GM12878 (cell line): Measurements from ENCODE around the gene RRP1B. TPM values are rescaled to one million over a fixed set of nuclear protein-coding genes. Genes with fewer than 3 reads are reported as not detected.

Experiments
- ATAC-seq: fragments of 200-7000 bp; cut with Tn5 transposase; 3 replicates; pipeline ENCODE4 v1.9.1; 2020; ENCODE audit warnings: mild to moderate bottlenecking, moderate library complexity
- BruUV-seq: library from RNA; stranded (reverse); fragments of 400-500 nt; replicated peaks from 2 replicates; lab custom pipeline; 2021; lab: Mats Ljungman, UMichigan
- CTCF ChIA-PET: fragments of 300-600 bp; sonication (Branson Sonifier 250); formaldehyde crosslinking; extraction: SDS; loops from one replicate; lab custom pipeline; 2021; ENCODE audit warnings: inconsistent platforms; lab: Yijun Ruan, JAX
- POLR2A ChIA-PET: fragments of 350-600 bp; formaldehyde crosslinking; extraction: SDS; loops from one replicate; lab custom pipeline; 2021; ENCODE audit warnings: inconsistent platforms; lab: Charles Lee
- RAD21 ChIA-PET: fragments of 300-600 bp; sonication (Branson Sonifier 250); formaldehyde crosslinking; loops from one replicate; lab custom pipeline; 2023; ENCODE audit warnings: antibody characterized with exemption; ENCODE audit not compliant: unreplicated experiment; lab: Charles Lee
- SMC1A ChIA-PET: fragments of 300-600 bp; sonication (Branson Sonifier 250); formaldehyde crosslinking; loops from one replicate; lab custom pipeline; 2023; ENCODE audit not compliant: unreplicated experiment, uncharacterized antibody; lab: Charles Lee
- DNase-seq: peaks from one replicate; pipeline ENCODE4 v3.0.0-alpha.2; 2011; ENCODE audit warnings: low read depth, low spot score
- FAIRE-seq: peaks from 3 replicates; lab custom pipeline; 2011; peaks lifted over from hg19 to GRCh38; lab: Jason Lieb, UNC
- H2AFZ ChIP-seq: 2 replicates; pipeline ENCODE4 v1.6.0; 2011; ENCODE audit warnings: low read depth, low read length, control low read depth; ENCODE audit not compliant: control insufficient read depth
- H3K27ac ChIP-seq: 2 replicates; pipeline ENCODE4 v1.5.1; 2011; ENCODE audit warnings: control low read depth; ENCODE audit not compliant: control insufficient read depth, insufficient read depth
- H3K27me3 ChIP-seq, 2 experiments: replicated peaks in 1 of 2; 2 replicates each; pipeline versions ENCODE4 v1.6.0 to v1.6.1; 2011; ENCODE audit warnings: low read length in 1 of 2; ENCODE audit not compliant: control insufficient read depth in 2 of 2, insufficient read depth in 2 of 2
- H3K36me3 ChIP-seq, 2 experiments: 2 replicates each; pipeline ENCODE4 v1.5.1; 2011; ENCODE audit warnings: low read length in 1 of 2; ENCODE audit not compliant: control insufficient read depth in 2 of 2, insufficient read depth in 2 of 2
- H3K4me1 ChIP-seq: 2 replicates; pipeline ENCODE4 v1.6.1; 2011; ENCODE audit warnings: mild to moderate bottlenecking, low read length, moderate library complexity, mixed read lengths; ENCODE audit not compliant: control insufficient read depth, insufficient read depth
- H3K4me2 ChIP-seq: 2 replicates; pipeline ENCODE4 v1.6.0; 2011; ENCODE audit warnings: control low read depth; ENCODE audit not compliant: control insufficient read depth, insufficient read depth
- H3K4me3 ChIP-seq: fragments of 200-600 bp; sonication (generic); 2 replicates; pipeline ENCODE4 v1.5.1; 2016
- H3K79me2 ChIP-seq: 2 replicates; pipeline ENCODE4 v1.6.0; 2011; ENCODE audit warnings: low read length; ENCODE audit not compliant: control insufficient read depth, insufficient read depth
- H3K9ac ChIP-seq: 2 replicates; pipeline ENCODE4 v1.8.0; 2011; ENCODE audit warnings: low read length, control low read depth, mixed read lengths; ENCODE audit not compliant: control insufficient read depth, insufficient read depth
- H3K9me3 ChIP-seq: replicated peaks from 3 replicates; pipeline ENCODE4 v1.5.1; 2011; ENCODE audit warnings: mild to moderate bottlenecking, low read length; ENCODE audit not compliant: control insufficient read depth, insufficient read depth
- H4K20me1 ChIP-seq: 2 replicates; pipeline ENCODE4 v1.6.0; 2011; ENCODE audit not compliant: control insufficient read depth, insufficient read depth
- ATF7 ChIP-seq: fragments of 450-650 bp; IDR thresholded peaks from 2 replicates; pipeline ENCODE4 v1.6.1; 2016; ENCODE audit warnings: low read depth, mild to moderate bottlenecking
- CBX5 ChIP-seq: sonication (generic); IDR thresholded peaks from 2 replicates; pipeline ENCODE4 v1.6.1; 2016; ENCODE audit warnings: low read depth, moderate library complexity, mild to moderate bottlenecking, inconsistent platforms
- CEBPB ChIP-seq, 2 experiments: fragments of 150-350 bp in 1 of 2; IDR thresholded peaks; 2 replicates each; pipeline ENCODE4 v1.6.1; 2012 to 2014; ENCODE audit warnings: low read depth in 2 of 2, low read length in 2 of 2, borderline replicate concordance in 1 of 2, inconsistent platforms in 1 of 2
- CHD2 ChIP-seq: IDR thresholded peaks from 2 replicates; pipeline ENCODE4 v1.6.1; 2011; ENCODE audit warnings: low read depth, low read length, improper control_type of control experiment, borderline replicate concordance
- EGR1 ChIP-seq, 2 experiments: IDR thresholded peaks; 1 replicate in 1 of 2; 2 replicates in 1 of 2; pipeline ENCODE4 v1.6.1; 2011 to 2012; ENCODE audit warnings: low read depth in 2 of 2, low read length in 2 of 2, borderline replicate concordance in 1 of 2, mild to moderate bottlenecking in 1 of 2, moderate library complexity in 1 of 2
- FOXK2 ChIP-seq: fragments of 450-650 bp; IDR thresholded peaks from 2 replicates; pipeline ENCODE4 v1.6.1; 2017; ENCODE audit warnings: mild to moderate bottlenecking, moderate library complexity
- HDAC2 ChIP-seq: fragments of 200-600 bp; sonication (generic); IDR thresholded peaks from 2 replicates; pipeline ENCODE4 v1.6.1; 2017
- IRF4 ChIP-seq: IDR thresholded peaks from 2 replicates; pipeline ENCODE4 v1.6.1; 2011; ENCODE audit warnings: low read depth, low read length
- MEF2A ChIP-seq: IDR thresholded peaks from 2 replicates; pipeline ENCODE4 v1.6.1; 2011; ENCODE audit warnings: low read depth, mild to moderate bottlenecking, low read length, moderate library complexity; ENCODE audit not compliant: insufficient read depth
- PAX8 ChIP-seq: fragments of 450-650 bp; IDR thresholded peaks from 2 replicates; pipeline ENCODE4 v1.6.1; 2017; ENCODE audit warnings: mild to moderate bottlenecking, moderate library complexity
- PML ChIP-seq: IDR thresholded peaks from 2 replicates; pipeline ENCODE4 v1.6.1; 2012; ENCODE audit warnings: low read length, inconsistent platforms
- RBBP5 ChIP-seq: fragments of 200-600 bp; sonication (generic); conservative IDR thresholded peaks from 2 replicates; pipeline ENCODE4 v1.6.1; 2016
- RFX5 ChIP-seq: IDR thresholded peaks from 2 replicates; pipeline ENCODE4 v1.6.1; 2011; ENCODE audit warnings: low read depth, low read length, improper control_type of control experiment
- SREBF1 ChIP-seq: IDR thresholded peaks from 2 replicates; pipeline ENCODE4 v1.6.1; 2012; ENCODE audit warnings: mild to moderate bottlenecking, low read length
- STAT1 ChIP-seq: fragments of 450-650 bp; conservative IDR thresholded peaks from 2 replicates; pipeline ENCODE4 v1.6.1; 2014; ENCODE audit warnings: antibody characterized with exemption, mild to moderate bottlenecking
- TARDBP ChIP-seq: IDR thresholded peaks from 2 replicates; pipeline ENCODE4 v1.6.1; 2016; ENCODE audit warnings: borderline replicate concordance
- TCF7 ChIP-seq: IDR thresholded peaks from 2 replicates; pipeline ENCODE4 v1.6.1; 2014; ENCODE audit warnings: antibody characterized with exemption, borderline replicate concordance
- WRNIP1 ChIP-seq: IDR thresholded peaks from 2 replicates; pipeline ENCODE4 v1.6.1; 2011; ENCODE audit warnings: low read depth, low read length, improper control_type of control experiment, borderline replicate concordance
- YBX1 ChIP-seq: fragments of 450-650 bp; IDR thresholded peaks from 2 replicates; pipeline ENCODE4 v1.6.1; 2016; ENCODE audit warnings: antibody characterized with exemption
- WGBS: methylation state at CpG from one replicate; pipeline ENCODE4 v1.1.6; 2016; ENCODE audit warnings: low lambda C conversion rate; ENCODE audit not compliant: insufficient replicate concordance, insufficient coverage; ENCODE audit errors: missing lambda C conversion rate; 5-methylcytosine and 5-hydroxymethylcytosine counted together
- in situ Hi-C: fragments of 300-500 bp; cut with MboI; formaldehyde crosslinking; loops from 9 replicates; pipeline ENCODE4 v1.14.3; 2018; ENCODE audit warnings: mixed read lengths
- intact Hi-C: fragments of 100-400 bp; cut with micrococcal nuclease; formaldehyde crosslinking; loops from one replicate; pipeline ENCODE4 v1.14.2; 2022; ENCODE audit not compliant: unreplicated experiment
- polyA plus RNA-seq, 11 experiments: library from polyadenylated mRNA; depleted of rRNA in 4 of 11; unstranded in 6 of 11; stranded (reverse) in 5 of 11; fragments of >200 nt; fragmentation: Nextera tagmentation in 4 of 11; fragmentation: Illumina TruSeq in 1 of 11; extraction: Ambion mirVana in 4 of 11; extraction: Trizol in 1 of 11; gene quantifications; 1 replicate in 1 of 11; 2 replicates in 10 of 11; pipeline versions ENCODE4 v1.2.1 to v1.2.3, GENCODE V29; 2011 to 2016; ENCODE audit warnings: inconsistent platforms in 2 of 11, missing spikeins in 2 of 11, low read depth in 1 of 11
- total RNA-seq, 4 experiments: library from RNA; depleted of rRNA in 3 of 4; stranded (reverse); fragments of >200 nt in 3 of 4; fragmentation: Illumina TruSeq in 1 of 4; extraction: Trizol in 1 of 4; gene quantifications; 2 replicates each; pipeline versions ENCODE4 v1.2.1 to v1.2.3, GENCODE V29; 2013 to 2021
- TF ChIP-seq, protein P1 (sequence below): IDR thresholded peaks from 2 replicates; pipeline ENCODE4 v1.6.1; 2011; ENCODE audit warnings: borderline replicate concordance, low read depth, mild to moderate bottlenecking, moderate library complexity, low read length; ENCODE audit not compliant: insufficient read depth, poor library complexity, severe bottlenecking
- TF ChIP-seq, protein P2 (sequence below): fragments of 450-650 bp; IDR thresholded peaks from 2 replicates; pipeline ENCODE4 v1.6.1; 2017; ENCODE audit warnings: mild to moderate bottlenecking

Gene RRP1B
- total and polyA plus RNA-seq, 10 of the 15 experiments (the other 5 are each of a cell fraction or from before 2014, with no cell fraction given): 8.1 to 57.4 (median 38.1) TPM

DNA sequence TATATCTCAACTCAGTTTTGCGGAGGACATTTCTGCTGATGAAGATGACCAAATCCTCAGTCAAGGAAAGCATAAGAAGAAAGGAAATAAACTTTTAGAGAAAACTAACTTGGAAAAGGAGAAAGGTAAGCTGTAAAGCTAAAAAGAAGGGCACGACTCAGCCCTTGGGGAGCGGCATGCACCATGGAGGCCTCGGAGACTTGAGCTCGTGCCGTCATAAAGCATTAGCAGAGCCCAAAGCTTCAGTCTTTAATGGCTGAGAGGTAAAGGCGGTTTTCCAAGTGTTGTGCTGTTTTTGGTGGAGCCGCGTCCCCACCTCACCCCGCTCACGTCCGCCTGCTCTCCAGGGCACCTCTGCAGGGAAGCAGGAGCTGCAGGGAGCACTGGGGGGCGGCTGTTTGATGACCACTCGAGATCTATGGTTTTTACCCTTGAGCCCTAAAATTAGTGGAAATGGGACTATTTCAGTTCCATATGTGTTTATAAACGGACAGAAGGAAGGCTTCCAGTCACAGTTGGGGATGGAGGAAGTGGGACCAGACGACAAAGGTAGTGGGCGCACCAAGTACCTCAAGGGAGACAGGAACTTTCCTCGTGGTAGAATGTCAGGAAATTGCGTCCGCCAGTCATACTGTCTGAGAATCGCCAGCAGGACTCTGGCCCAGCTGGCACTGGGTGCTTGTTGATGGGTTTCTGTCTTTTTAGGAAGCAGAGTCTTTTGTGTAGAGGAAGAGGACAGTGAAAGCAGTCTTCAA is 27.6 kb downstream of the RRP1B start (continued):
- TF ChIP-seq CEBPB (IDR thresholded peaks at IDR 0.05; ENCODE audit: borderline replicate concordance in 1 of 2, low read depth in 2 of 2, low read length in 2 of 2): no peak
- TF ChIP-seq YBX1: no peak
- TF ChIP-seq TARDBP: no peak
- no peak for TF ChIP-seq WRNIP1
- no peak for TF ChIP-seq STAT1
- TF ChIP-seq FOXK2: no peak
- TF ChIP-seq, all 136 proteins: peak for 0

DNA sequence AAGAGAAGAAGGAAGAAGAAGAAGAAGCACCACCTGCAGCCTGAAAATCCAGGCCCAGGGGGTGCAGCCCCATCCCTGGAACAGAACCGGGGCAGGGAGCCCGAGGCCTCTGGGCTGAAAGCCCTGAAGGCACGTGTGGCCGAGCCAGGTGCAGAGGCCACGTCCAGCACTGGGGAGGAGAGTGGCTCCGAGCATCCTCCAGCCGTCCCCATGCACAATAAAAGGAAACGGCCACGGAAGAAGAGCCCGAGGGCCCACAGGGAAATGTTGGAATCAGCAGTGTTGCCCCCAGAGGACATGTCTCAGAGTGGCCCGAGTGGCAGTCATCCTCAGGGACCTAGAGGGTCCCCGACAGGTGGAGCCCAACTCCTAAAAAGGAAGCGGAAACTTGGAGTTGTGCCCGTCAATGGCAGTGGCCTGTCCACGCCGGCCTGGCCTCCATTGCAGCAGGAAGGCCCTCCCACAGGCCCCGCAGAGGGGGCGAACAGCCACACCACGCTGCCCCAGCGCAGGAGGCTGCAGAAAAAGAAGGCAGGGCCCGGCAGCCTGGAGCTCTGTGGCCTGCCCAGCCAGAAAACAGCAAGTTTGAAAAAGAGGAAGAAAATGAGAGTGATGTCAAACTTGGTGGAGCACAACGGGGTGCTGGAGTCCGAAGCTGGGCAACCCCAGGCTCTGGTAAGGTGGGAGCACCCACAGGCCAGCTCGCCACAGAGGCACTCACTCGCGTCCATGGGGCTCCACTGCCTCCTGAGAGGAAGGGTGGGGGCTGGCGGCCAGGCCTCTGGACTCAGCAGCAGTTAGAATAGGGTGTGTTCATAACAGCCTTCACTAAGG is 28.4 kb downstream of the RRP1B start:
- Histone ChIP-seq H3K9ac (no peak overlapping the region), H4K20me1 (no peaks in the 10 kb centered on the region), H3K27me3 (no peaks in the 10 kb centered on the region), H2AFZ (no peak overlapping the region), H3K4me1 (no peaks in the 10 kb centered on the region), H3K4me2 (no peak overlapping the region), H3K79me2 (no peaks in the 10 kb centered on the region), H3K4me3 (no peak overlapping the region), H3K9me3 (no peaks in the 10 kb centered on the region), H3K36me3 (peaks cover 38 to 60% of the 10 kb centered on the region in 2 experiments), H3K27ac (no peak overlapping the region)
- RAD21 ChIA-PET: no interaction called here
- CTCF ChIA-PET: interaction anchor here (1.0 kb wide), 1 partner anchor 42 kb away, joined by 3 read pairs; no protein-coding TSS in a partner anchor
- 69% methylated on average over 27 of the region's 27 CpGs for whole genome bisulfite sequencing
- intact Hi-C loops: no loop called here
- no TSS peak for BruUV-seq
- in situ Hi-C loops: loop anchor here (25.0 kb wide), 1 partner anchor 1475 kb away; the partner anchor contains the start of gene ABCG1
- SMC1A ChIA-PET: interaction anchor here (1.2 kb wide), 1 partner anchor 92 kb away, joined by 3 read pairs; no protein-coding TSS in a partner anchor
- FAIRE-seq: no peak
- no peak for DNase-seq
- POLR2A ChIA-PET: no interaction called here
- ATAC-seq: peak; percentile 38
- TF ChIP-seq IRF4: no peak
- TF ChIP-seq PAX8: no peak
- TF ChIP-seq MEF2A: no peak
- TF ChIP-seq, protein P1, sequence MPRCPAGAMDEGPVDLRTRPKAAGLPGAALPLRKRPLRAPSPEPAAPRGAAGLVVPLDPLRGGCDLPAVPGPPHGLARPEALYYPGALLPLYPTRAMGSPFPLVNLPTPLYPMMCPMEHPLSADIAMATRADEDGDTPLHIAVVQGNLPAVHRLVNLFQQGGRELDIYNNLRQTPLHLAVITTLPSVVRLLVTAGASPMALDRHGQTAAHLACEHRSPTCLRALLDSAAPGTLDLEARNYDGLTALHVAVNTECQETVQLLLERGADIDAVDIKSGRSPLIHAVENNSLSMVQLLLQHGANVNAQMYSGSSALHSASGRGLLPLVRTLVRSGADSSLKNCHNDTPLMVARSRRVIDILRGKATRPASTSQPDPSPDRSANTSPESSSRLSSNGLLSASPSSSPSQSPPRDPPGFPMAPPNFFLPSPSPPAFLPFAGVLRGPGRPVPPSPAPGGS: no peak
- no peak for TF ChIP-seq SREBF1
- no peak for TF ChIP-seq EGR1 (IDR thresholded peaks at IDR 0.05; ENCODE audit: borderline replicate concordance in 1 of 2, low read depth in 2 of 2, low read length in 2 of 2)
- TF ChIP-seq, protein P2, sequence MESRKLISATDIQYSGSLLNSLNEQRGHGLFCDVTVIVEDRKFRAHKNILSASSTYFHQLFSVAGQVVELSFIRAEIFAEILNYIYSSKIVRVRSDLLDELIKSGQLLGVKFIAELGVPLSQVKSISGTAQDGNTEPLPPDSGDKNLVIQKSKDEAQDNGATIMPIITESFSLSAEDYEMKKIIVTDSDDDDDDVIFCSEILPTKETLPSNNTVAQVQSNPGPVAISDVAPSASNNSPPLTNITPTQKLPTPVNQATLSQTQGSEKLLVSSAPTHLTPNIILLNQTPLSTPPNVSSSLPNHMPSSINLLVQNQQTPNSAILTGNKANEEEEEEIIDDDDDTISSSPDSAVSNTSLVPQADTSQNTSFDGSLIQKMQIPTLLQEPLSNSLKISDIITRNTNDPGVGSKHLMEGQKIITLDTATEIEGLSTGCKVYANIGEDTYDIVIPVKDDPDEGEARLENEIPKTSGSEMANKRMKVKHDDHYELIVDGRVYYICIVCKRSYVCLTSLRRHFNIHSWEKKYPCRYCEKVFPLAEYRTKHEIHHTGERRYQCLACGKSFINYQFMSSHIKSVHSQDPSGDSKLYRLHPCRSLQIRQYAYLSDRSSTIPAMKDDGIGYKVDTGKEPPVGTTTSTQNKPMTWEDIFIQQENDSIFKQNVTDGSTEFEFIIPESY: no peak
- TF ChIP-seq TCF7: no peak
- no peak for TF ChIP-seq CBX5
- no peak for TF ChIP-seq RBBP5
- TF ChIP-seq ATF7: no peak
- no peak for TF ChIP-seq PML
- TF ChIP-seq RFX5: no peak
- TF ChIP-seq CHD2: no peak
- no peak for TF ChIP-seq HDAC2
